Activated CD4-positive, alpha-beta memory T cell treated with anti-CD3 and anti-CD28 coated beads for 36 hours (primary cell): Measurements from ENCODE around the gene SPEG. TPM values are rescaled to one million over a fixed set of nuclear protein-coding genes. Genes with fewer than 3 reads are reported as not detected.

Experiments used
- CTCF ChIA-PET: fragments of 350-600 bp; sonication (Branson Sonifier 250); formaldehyde crosslinking; loops from one replicate; lab custom pipeline; 2021; ENCODE audit warnings: antibody characterized with exemption, inconsistent platforms; lab: Charles Lee
- POLR2A ChIA-PET: fragments of 350-600 bp; sonication (Branson Sonifier 250); formaldehyde crosslinking; loops from one replicate; lab custom pipeline; 2021; ENCODE audit warnings: antibody characterized with exemption; lab: Charles Lee
- DNase-seq: peaks from one replicate; pipeline ENCODE4 v3.0.0-alpha.2; 2020
- H3K27ac Mint-ChIP-seq: one replicate; pipeline ENCODE4 v1.8.0; 2021; ENCODE audit warnings: mixed read lengths
- H3K27me3 Mint-ChIP-seq: one replicate; pipeline ENCODE4 v1.8.0; 2021; ENCODE audit warnings: mixed read lengths
- H3K36me3 Mint-ChIP-seq: one replicate; pipeline ENCODE4 v1.8.0; 2021; ENCODE audit warnings: mixed read lengths
- H3K4me1 Mint-ChIP-seq: one replicate; pipeline ENCODE4 v1.8.0; 2021; ENCODE audit warnings: low read depth, mixed read lengths
- H3K4me3 Mint-ChIP-seq: one replicate; pipeline ENCODE4 v1.8.0; 2021; ENCODE audit warnings: mild to moderate bottlenecking, mixed read lengths
- H3K9me3 Mint-ChIP-seq: one replicate; pipeline ENCODE4 v1.8.0; 2021; ENCODE audit warnings: mixed read lengths
- intact Hi-C: fragments of 100-400 bp; cut with micrococcal nuclease; formaldehyde crosslinking; loops from one replicate; pipeline ENCODE4 v1.15.1; 2023
- total RNA-seq, 2 experiments: library from RNA; stranded (reverse); gene quantifications; one replicate each; pipeline ENCODE4 v1.2.3, GENCODE V29; 2021

Gene SPEG
- total RNA-seq, 2 experiments from 2014 or later, result 1.1 to 1.7 TPM

DNA sequence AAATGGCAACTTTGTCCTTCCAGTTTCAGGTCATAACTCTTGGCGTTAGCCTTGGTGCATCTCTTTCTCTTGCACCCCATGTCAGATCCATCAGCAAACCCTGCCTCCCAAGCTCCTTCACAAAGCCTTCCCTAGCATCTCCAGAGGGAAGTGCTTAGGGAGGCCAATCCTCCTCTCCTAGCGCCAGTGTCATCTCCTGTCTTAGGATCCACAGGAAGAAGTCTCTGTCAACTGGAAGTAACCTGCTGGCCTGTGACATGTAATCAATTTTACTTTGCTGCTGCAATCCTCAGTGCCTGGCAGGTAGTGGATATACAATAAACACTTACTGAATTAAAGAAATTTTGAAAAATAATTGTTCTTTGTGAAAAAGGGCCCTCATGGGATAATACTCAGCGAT is 39.0 kb upstream of the SPEG start:
- no peak overlapping the region for H3K4me3 Mint-ChIP-seq
- DNase-seq, result no peak
- intact Hi-C loops, result no loop called here
- ChIA-PET POLR2A (no interaction called here), CTCF (interaction anchor here (1.0 kb wide), 1 partner anchor 100 kb away, joined by 3 read pairs; a partner anchor contains a TSS)
- no peak overlapping the region for H3K27ac Mint-ChIP-seq
- H3K36me3 Mint-ChIP-seq, result no peaks in the 10 kb centered on the region
- H3K4me1 Mint-ChIP-seq, result peaks cover 10% of the 10 kb centered on the region
- H3K9me3 Mint-ChIP-seq, result no peaks in the 10 kb centered on the region
- no peaks in the 10 kb centered on the region for H3K27me3 Mint-ChIP-seq

DNA sequence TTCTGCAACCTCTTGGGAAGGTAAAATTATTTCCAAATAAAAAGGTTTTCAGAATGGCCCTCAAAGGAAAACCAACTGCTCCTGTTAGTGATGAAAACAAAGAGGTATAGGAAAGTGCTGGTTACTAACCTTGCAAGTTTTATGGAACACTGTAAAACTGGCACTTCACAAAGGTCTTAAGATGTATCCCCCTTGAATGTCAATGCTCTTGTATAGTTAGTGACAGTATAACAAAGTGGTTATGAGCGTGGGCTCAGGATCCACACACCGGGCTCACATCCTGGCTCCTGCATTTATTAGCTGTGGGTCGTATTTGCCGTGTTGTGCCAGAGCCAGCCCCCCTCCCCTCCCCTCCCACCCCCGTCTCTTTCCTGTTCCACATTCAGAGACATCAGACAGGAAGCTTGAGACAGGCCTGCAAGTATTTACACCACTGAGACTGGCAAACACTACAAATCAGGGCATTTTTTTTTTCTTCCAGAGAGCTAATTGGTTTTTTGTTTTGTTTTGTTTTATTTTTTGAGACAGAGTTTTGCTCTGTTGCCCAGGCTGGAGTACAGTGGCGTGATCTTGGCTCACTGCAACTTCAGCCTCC is 37.7 kb upstream of the SPEG start:
- CTCF ChIA-PET, result no interaction called here
- DNase-seq, result no peak
- intact Hi-C loops, result no loop called here
- POLR2A ChIA-PET, result interaction anchor here (0.7 kb wide), 1 partner anchor 8 kb away, joined by 3 read pairs; no protein-coding TSS in a partner anchor
- H3K27me3 Mint-ChIP-seq, result no peaks in the 10 kb centered on the region
- no peak overlapping the region for H3K27ac Mint-ChIP-seq
- no peak overlapping the region for H3K4me3 Mint-ChIP-seq
- peaks cover 10% of the 10 kb centered on the region for H3K4me1 Mint-ChIP-seq
- no peaks in the 10 kb centered on the region for H3K9me3 Mint-ChIP-seq
- no peaks in the 10 kb centered on the region for H3K36me3 Mint-ChIP-seq

DNA sequence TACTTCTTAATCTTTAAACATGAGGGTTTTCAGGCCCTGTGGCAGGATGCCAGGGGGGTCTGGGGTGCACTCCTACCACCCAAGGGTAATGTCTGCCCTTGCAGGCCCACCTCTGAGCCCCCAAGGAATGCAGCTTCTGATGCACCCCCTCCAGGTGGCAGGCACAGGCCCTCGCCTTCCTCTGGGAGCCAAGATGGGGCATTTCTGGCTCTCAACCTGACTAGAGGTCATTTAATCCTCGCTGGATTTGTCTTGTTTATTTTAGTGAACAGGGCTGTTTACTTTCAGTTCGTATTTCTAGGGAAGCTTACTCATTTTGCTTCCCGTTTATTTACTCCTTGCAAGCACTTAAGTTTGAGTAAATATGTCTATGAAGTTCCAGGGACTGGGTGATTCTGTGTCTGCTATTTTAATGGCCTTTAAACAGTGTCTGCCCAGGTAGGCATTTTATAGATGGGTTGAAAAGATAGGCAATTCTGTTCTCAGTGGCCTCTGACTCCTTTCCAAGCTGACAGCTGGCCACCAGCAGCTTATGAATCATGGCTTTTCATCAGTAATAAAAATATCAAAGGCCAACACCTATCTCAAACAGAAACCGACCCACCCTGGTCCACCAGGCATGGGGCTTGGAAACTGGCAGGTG is 35.8 kb upstream of the SPEG start:
- Mint-ChIP-seq H3K27ac (no peak overlapping the region), H3K36me3 (no peaks in the 10 kb centered on the region), H3K4me1 (peaks cover 10% of the 10 kb centered on the region), H3K9me3 (no peaks in the 10 kb centered on the region), H3K27me3 (peaks cover 5% of the 10 kb centered on the region), H3K4me3 (no peak overlapping the region)
- intact Hi-C loops, result no loop called here
- POLR2A ChIA-PET, result no interaction called here
- CTCF ChIA-PET, result interaction anchor here (1.5 kb wide), 1 partner anchor 35 kb away, joined by 3 read pairs; no protein-coding TSS in a partner anchor
- DNase-seq, result no peak

DNA sequence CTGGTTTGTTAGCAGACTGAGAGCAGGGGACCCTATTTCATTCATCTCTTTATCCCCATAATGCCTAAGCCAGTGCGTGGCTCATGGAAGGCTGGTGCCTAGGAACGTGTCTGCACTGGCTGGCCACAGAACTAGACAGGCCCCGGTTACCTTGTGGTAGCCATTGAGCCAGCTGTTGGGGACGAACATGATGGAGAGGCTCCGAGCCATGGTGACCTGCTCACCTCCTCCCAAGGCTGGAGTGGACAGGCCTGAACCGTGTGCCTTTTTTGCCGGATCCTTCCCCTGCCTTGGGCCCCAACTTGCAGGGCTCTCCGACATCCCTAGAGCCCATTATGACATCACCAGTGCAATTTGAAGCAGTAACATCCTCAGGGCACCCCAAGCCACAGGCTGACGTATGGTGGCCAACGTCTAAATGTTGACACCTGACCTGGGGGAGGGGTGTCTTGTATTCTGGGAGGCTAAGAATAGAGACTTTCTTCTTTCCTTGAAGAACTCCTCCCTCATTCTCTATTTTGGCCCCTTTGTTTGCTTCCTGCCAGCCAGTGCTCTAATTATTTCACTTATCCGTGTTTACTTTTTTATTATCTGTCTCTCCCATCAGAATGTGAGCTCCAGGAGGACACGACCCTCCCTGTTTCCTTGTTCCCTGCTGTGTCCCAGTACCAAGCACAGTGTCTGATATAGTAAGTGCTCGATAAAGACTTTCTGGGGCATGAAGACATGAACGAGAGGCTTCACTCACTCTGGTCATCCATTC is 34.7 kb upstream of the SPEG start:
- CTCF ChIA-PET, result interaction anchor here (1.0 kb wide), 1 partner anchor 130 kb away, joined by 5 read pairs; no protein-coding TSS in a partner anchor
- no peak for DNase-seq
- Mint-ChIP-seq H3K36me3 (no peaks in the 10 kb centered on the region), H3K27ac (no peak overlapping the region), H3K9me3 (no peaks in the 10 kb centered on the region), H3K4me1 (peaks cover 10% of the 10 kb centered on the region), H3K4me3 (no peak overlapping the region), H3K27me3 (peaks cover 5% of the 10 kb centered on the region)
- intact Hi-C loops, result no loop called here
- POLR2A ChIA-PET, result no interaction called here

DNA sequence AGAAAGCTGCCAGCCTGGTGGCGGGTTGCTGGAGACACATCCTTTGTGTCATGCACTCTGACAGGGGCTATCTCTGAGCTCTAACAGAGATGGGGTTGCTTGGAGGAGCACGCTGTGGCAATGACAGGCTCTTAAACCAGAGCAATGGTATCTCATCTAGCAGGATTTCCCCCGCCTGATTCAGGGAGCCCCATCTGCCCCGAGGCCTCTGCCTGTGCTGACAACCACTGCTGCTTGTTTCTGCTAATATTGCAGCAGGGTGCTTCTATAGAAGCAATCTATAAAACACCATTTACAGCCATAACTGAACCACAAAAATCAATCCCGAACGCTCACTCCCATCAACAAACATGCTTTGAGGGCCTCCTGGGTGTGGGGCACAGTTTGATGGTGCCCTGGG is 34.1 kb upstream of the SPEG start:
- ChIA-PET POLR2A (no interaction called here), CTCF (interaction anchor here (1.0 kb wide), 1 partner anchor 130 kb away, joined by 5 read pairs; no protein-coding TSS in a partner anchor)
- H3K4me3 Mint-ChIP-seq, result no peak overlapping the region
- peaks cover 10% of the 10 kb centered on the region for H3K4me1 Mint-ChIP-seq
- H3K36me3 Mint-ChIP-seq, result no peaks in the 10 kb centered on the region
- intact Hi-C loops, result no loop called here
- H3K9me3 Mint-ChIP-seq, result no peaks in the 10 kb centered on the region
- peaks cover 5% of the 10 kb centered on the region for H3K27me3 Mint-ChIP-seq
- DNase-seq, result no peak
- no peak overlapping the region for H3K27ac Mint-ChIP-seq

DNA sequence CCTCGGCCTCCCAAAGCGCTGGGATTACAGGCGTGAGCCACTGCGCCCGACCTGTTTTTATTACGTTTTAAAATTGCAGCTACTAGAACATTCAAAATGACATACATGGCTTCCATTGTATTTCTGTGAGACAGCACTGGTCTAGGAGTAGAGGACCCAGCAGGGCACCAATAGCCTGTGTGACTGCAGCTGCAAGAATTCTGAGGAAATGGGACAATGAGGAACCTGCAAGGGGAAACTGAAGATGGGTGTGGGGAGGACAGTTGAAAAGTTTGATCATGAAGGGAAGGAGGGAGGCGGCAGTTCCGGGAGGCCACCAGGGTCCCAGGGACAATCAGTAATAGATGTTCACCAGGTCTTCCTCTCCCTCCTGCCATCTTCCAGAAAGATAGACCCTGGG is 33.0 kb upstream of the SPEG start:
- no peak for DNase-seq
- ChIA-PET CTCF (interaction anchor here (1.1 to 4.9 kb wide), 11 partner anchors 8 to 196 kb away, joined by 3 to 118 read pairs (median 10); partner anchors contain the start of genes DNPEP and STK11IP), POLR2A (no interaction called here)
- Mint-ChIP-seq H3K4me3 (no peak overlapping the region), H3K36me3 (no peaks in the 10 kb centered on the region), H3K27me3 (peaks cover 5% of the 10 kb centered on the region), H3K27ac (no peak overlapping the region), H3K9me3 (no peaks in the 10 kb centered on the region), H3K4me1 (peaks cover 10% of the 10 kb centered on the region)
- intact Hi-C loops, result loop anchor here (2.0 kb wide), 2 partner anchors 33 to 57 kb away; partner anchors contain the start of gene SPEG

DNA sequence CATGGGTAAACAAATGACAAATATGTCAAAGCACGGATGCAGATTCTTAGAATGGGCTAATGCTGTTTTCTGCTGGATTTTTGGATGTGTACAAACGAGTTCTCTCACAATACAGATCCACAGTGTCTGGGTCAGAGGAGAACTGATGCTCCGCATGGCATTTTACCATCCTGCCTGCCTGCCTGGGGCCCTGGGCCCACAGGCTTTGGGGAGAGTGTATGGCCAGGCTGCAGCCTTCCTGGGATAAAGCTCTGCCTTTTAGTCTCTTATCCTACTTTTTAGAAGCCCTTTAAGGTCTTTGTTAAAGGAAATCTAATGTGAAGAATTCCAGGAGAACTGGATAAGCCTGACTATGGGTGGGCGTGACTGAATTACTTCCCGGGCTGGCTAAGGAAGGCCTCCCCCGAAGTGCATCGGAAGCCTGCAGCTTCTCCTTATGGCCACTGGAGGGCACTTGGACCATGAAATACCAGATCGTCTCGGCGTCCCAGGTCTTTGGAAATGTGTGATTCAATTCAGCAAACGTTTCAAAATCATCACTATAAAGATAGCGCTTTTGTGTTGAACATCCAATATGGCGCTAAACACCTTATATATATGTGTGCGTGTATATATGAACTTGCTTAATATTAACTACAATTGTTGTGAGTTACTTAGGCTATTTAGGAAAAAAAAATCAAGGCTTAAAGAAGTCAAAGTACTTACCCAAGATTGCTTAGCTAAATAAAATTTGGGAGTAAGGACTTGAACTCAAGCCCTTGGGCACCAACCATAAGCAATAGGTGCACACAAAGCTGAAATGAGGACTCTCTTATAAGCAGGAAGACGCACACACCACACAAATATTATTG is 31.8 kb upstream of the SPEG start:
- Mint-ChIP-seq H3K27ac (no peak overlapping the region), H3K36me3 (no peaks in the 10 kb centered on the region), H3K27me3 (peaks cover 5% of the 10 kb centered on the region), H3K4me1 (no peaks in the 10 kb centered on the region), H3K4me3 (no peak overlapping the region), H3K9me3 (no peaks in the 10 kb centered on the region)
- DNase-seq, result peak; percentile 70
- CTCF ChIA-PET, result interaction anchor here (0.7 to 4.9 kb wide), 32 partner anchors 10 to 240 kb away, joined by 3 to 118 read pairs (median 4); partner anchors contain the start of genes DES, DNPEP, GMPPA and SPEG
- POLR2A ChIA-PET, result interaction anchor here (1.1 to 1.3 kb wide), 2 partner anchors 14 to 127 kb away, joined by 3 to 4 read pairs; no protein-coding TSS in a partner anchor
- intact Hi-C loops, result loop anchor here (1.0 to 2.0 kb wide), 3 partner anchors 32 to 127 kb away; partner anchors contain the start of gene SPEG

DNA sequence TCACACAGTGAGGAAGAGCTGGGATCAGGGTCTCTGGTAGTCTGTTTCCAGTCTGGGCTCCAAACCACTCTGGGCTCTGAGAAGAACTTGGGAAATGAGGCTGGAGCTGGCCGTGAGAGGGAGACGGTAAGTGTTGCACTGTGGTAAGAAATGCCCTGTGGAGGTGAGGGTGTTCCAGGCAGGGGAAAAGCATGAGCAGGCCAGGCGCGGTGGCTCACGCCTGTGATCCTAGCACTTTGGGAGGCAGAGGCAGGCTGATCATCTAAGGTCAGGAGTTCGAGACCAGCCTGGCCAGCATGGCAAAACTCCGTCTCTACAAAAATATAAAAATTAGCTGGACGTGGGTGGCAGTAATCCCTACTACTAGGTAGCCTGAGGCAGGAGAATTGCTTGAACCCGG is 30.8 kb upstream of the SPEG start:
- intact Hi-C loops, result loop anchor here (1.0 to 2.0 kb wide), 3 partner anchors 31 to 126 kb away; partner anchors contain the start of gene SPEG
- ChIA-PET POLR2A (interaction anchor here (1.1 to 1.3 kb wide), 2 partner anchors 15 to 126 kb away, joined by 3 to 4 read pairs; no protein-coding TSS in a partner anchor), CTCF (interaction anchor here (0.6 to 4.9 kb wide), 17 partner anchors 12 to 158 kb away, joined by 3 to 118 read pairs (median 5); partner anchors contain the start of genes DES, GMPPA and SPEG)
- no peak for DNase-seq
- H3K36me3 Mint-ChIP-seq, result no peaks in the 10 kb centered on the region
- no peaks in the 10 kb centered on the region for H3K4me1 Mint-ChIP-seq
- no peak overlapping the region for H3K4me3 Mint-ChIP-seq
- H3K27ac Mint-ChIP-seq, result peak overlapping the region; percentile 21
- H3K27me3 Mint-ChIP-seq, result peaks cover 5% of the 10 kb centered on the region
- no peaks in the 10 kb centered on the region for H3K9me3 Mint-ChIP-seq

DNA sequence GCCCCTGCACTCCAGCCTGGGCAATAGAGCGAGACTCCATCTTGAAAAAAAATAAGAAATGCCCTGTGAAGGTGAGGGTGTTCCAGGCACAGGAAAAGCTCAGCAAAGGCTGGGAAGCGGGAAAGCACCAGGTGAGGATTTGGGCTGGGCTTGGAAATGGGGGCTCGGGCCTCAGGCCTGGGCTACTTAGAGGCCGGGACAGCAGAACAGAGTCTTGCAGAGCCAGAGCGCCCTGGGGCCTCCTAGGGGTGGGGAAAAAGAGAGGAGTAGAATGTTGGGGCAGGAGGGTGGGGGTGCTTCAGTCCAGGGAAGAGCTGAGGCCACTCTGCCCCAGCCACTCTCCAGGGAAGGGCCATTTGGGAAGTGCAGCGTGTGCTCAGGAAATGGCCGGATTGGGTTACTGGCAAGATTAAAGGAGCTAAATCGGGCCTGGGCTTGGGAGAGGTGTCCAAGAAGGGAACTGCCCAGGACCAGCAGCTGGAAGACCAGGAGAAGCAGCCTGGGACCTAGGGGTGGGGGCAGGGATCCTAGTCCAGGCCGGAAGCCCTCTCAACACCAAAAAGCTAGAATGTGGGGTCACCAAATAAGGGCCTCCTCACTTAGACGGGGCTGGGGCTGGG is 30.2 kb upstream of the SPEG start:
- ChIA-PET CTCF (interaction anchor here (0.6 to 4.9 kb wide), 9 partner anchors 12 to 158 kb away, joined by 3 to 118 read pairs (median 3); partner anchors contain the start of gene DES), POLR2A (no interaction called here)
- H3K4me1 Mint-ChIP-seq, result no peaks in the 10 kb centered on the region
- H3K9me3 Mint-ChIP-seq, result no peaks in the 10 kb centered on the region
- no peaks in the 10 kb centered on the region for H3K36me3 Mint-ChIP-seq
- H3K27ac Mint-ChIP-seq, result no peak overlapping the region
- intact Hi-C loops, result no loop called here
- H3K4me3 Mint-ChIP-seq, result no peak overlapping the region
- H3K27me3 Mint-ChIP-seq, result peaks cover 5% of the 10 kb centered on the region
- no peak for DNase-seq

DNA sequence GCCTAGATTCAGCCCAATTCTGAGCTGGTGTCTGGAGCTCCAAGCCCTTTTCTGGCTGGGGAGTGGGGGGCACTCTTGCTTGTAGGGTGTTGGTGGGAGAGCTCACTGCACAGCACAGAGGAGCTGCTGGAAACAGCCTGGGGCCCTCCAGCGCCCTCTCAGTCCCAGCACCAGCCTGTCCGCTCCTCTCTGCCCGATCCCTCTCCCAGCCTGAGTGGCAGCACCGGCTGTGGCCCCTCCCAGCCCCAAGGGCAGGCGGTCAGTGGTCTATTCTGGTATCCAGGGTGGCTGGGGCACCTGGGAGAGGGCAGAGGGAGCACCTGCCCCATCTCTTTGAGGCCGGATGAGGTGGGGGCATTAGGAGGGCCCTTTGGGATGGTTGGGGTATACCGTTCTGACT is 29.7 kb upstream of the SPEG start:
- no peaks in the 10 kb centered on the region for H3K9me3 Mint-ChIP-seq
- H3K4me3 Mint-ChIP-seq, result no peak overlapping the region
- no peaks in the 10 kb centered on the region for H3K4me1 Mint-ChIP-seq
- CTCF ChIA-PET, result interaction anchor here (1.1 to 4.9 kb wide), 4 partner anchors 14 to 124 kb away, joined by 3 to 118 read pairs (median 16); a partner anchor contains a TSS
- POLR2A ChIA-PET, result no interaction called here
- peaks cover 9% of the 10 kb centered on the region for H3K27me3 Mint-ChIP-seq
- intact Hi-C loops, result no loop called here
- H3K36me3 Mint-ChIP-seq, result no peaks in the 10 kb centered on the region
- DNase-seq, result no peak
- no peak overlapping the region for H3K27ac Mint-ChIP-seq
